HL-60 (cell line): ENCODE data around the gene RSPO4.

Experiments used
- DNase-seq, 2 experiments: peaks; one replicate each; pipeline ENCODE4 v3.0.0-alpha.2; 2010 to 2020; ENCODE audit warnings: low read depth in 1 of 2, low spot score in 1 of 2
- H3K27ac ChIP-seq: fragments of 250-450 bp; sonication (Bioruptor Pico); replicated peaks from 2 replicates; pipeline ENCODE4 v1.5.1; 2020; ENCODE audit warnings: mild to moderate bottlenecking, moderate library complexity
- H3K27me3 ChIP-seq: fragments of 250-450 bp; sonication (Bioruptor Pico); 2 replicates; pipeline ENCODE4 v1.5.1; 2021; ENCODE audit warnings: mild to moderate bottlenecking, moderate library complexity; ENCODE audit not compliant: insufficient read depth, poor library complexity, severe bottlenecking
- H3K4me3 ChIP-seq: replicated peaks from 2 replicates; pipeline ENCODE4 v1.5.1; 2011; ENCODE audit warnings: mild to moderate bottlenecking, control low read depth, low read length; ENCODE audit not compliant: insufficient read depth
- CTCF ChIP-seq: IDR thresholded peaks from one replicate; pipeline ENCODE4 v1.5.1; 2011; ENCODE audit warnings: low read length, control low read depth, inconsistent platforms; ENCODE audit not compliant: insufficient read depth
- GABPA ChIP-seq: IDR thresholded peaks from 2 replicates; pipeline ENCODE4 v1.6.1; 2012; ENCODE audit warnings: low read depth
- POLR2AphosphoS5 ChIP-seq: IDR thresholded peaks from 2 replicates; pipeline ENCODE4 v1.6.1; 2012; ENCODE audit warnings: low read depth
- REST ChIP-seq: IDR thresholded peaks from 2 replicates; pipeline ENCODE4 v1.6.1; 2012; ENCODE audit warnings: low read depth; ENCODE audit not compliant: insufficient replicate concordance
- SPI1 ChIP-seq: IDR thresholded peaks from 2 replicates; pipeline ENCODE4 v1.6.1; 2012; ENCODE audit warnings: low read depth, mild to moderate bottlenecking, borderline replicate concordance

RSPO4 gene

GRCh38 chr20:919491-919916 is 82.6 kb downstream of the RSPO4 start:
- H3K4me3 ChIP-seq, result no peak overlapping the region
- H3K27ac ChIP-seq, result no peak overlapping the region
- TF ChIP-seq REST (no peak), CTCF (no peak), GABPA (no peak), SPI1 (no peak), POLR2AphosphoS5 (no peak)
- DNase-seq, result no peak
- no peaks in the 10 kb centered on the region for H3K27me3 ChIP-seq

GRCh38 chr20:917416-917815 is 84.7 kb downstream of the RSPO4 start:
- H3K4me3 ChIP-seq, result no peak overlapping the region
- no peak overlapping the region for H3K27ac ChIP-seq
- TF ChIP-seq POLR2AphosphoS5 (no peak), GABPA (no peak), REST (no peak), SPI1 (no peak), CTCF (no peak)
- no peak for DNase-seq
- H3K27me3 ChIP-seq, result no peaks in the 10 kb centered on the region

GRCh38 chr20:916825-917224 is 85.3 kb downstream of the RSPO4 start:
- Histone ChIP-seq H3K4me3 (no peak overlapping the region), H3K27ac (no peak overlapping the region), H3K27me3 (no peaks in the 10 kb centered on the region)
- DNase-seq, result no peak
- TF ChIP-seq GABPA (no peak), CTCF (no peak), SPI1 (no peak), POLR2AphosphoS5 (no peak), REST (no peak)
